Germinal center (tissue), 1 donor: ENCODE results near the gene CREBL2.
"Not testable (repeated sequence)": the region's sequence is repeated elsewhere in the genome, so short reads cannot be mapped to it uniquely, and the experiment has no call there.

Experiments
- DNase-seq: peaks from one replicate; pipeline ENCODE4 v3.0.0; 2012; ENCODE audit warnings: mixed read lengths, low spot score

Gene CREBL2

DNA sequence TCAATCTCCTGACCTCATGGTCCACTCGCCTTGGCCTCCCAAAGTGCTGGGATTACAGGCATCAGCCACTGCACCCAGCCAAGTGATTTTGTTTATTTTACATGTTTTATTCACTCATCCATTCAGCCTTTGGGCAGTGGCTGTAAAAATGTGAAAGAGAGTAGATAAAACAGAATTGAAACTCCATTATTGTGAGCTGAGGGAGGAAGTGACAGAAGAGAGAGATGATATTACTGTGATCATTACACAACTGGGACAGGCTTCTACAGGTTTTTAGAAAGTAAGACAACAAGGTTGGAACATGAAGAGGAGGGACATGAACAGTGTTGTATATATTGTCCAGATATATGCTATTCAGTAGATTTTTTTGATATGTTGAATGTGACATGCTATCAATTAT lies 25.0 kb downstream of the CREBL2 start:
- no peak for DNase-seq

DNA sequence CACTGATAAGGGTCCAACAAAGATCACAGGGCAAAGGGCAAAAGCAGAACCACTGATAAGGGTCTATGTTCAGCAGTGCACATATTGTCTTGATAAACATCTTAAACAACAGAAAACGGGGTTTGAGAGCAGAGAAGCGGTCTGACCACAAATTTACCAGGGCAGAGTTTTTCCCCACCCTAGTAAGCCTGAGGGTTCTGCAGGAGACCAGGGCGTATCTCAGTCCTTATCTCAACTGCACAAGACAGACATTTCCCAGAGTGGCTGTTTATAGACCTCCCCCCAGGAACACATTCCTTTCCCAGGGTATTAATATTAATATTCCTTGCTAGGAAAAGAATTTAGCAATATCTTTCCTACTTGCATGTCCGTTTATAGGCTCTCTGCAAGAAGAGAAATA lies 28.3 kb downstream of the CREBL2 start:
- DNase-seq, result not testable (repeated sequence)

DNA sequence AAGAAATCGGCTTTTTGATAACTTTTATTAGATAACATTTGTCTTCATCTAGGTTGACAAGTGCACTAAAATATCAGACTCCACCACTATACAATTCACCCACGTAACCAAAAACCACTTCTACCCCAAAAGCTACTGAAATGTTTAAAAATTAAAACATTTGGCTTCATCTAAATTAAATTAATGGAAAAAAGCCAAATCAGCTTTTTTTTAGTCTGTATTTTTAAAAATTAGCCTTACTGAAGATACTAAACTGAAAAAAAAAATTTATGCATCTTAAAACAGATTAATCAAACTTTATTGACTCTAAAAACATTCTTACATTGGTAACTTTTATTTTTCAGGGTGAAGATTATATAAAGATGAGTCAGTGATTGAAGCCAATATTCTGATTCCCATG lies 30.0 kb downstream of the CREBL2 start:
- DNase-seq, result no peak

DNA sequence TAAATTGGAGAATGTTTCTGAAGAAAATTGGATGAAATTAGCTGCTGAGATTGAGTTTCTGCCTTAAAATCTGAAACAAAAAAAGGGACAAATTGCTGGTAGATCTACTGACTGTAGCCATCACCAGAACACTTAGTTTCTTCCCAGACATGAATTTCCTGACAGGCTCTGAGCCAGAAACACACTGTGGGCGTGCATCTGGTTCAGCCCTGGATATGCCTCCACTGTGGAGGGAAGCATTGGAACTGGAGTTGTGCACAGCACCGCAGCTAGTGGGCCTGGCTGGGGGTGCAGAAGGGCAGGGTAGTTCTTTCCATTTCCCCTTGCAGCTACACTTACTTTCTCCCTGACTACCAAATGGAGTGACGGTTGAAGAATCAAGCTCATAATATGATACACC lies 31.2 kb downstream of the CREBL2 start:
- no peak for DNase-seq

DNA sequence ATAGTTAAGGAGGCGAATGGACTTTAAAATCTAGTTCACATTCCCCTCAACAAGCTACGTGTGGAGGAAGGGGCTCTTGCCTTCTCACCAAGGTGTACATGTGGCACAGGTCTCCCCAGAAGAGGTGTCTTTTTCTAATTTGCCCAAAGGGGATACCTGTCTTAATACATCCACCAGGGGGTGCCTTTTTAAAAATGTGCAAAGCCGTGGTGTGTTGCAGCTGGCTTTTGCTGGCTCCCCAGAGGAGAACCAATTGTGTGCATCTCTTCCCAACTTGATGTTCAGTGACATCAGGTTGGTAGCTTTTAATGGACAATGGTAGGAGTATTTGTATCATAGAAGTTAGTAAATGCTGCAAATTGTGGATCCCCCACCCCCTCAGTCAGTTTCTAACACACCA lies 33.8 kb downstream of the CREBL2 start:
- peak; percentile 70 for DNase-seq

DNA sequence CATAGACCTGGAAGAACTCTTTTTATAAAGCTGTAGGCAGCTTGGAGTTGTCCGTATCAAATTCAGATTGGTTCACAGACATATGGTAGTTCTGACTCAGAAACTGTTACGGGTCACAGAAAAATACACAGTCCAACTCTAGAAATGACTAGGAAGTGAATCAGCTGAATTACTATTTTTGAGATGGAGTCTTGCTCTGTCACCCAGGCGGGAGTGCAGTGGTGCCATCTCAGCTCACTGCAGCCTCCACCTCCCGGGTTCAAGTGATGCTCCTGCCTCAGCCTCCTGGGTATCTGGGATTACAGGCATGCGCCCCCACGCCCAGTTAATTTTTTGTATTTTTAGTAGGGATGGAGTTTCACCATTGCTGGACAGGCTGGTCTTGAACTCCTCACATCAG lies 34.3 kb downstream of the CREBL2 start:
- DNase-seq, result not testable (repeated sequence)

DNA sequence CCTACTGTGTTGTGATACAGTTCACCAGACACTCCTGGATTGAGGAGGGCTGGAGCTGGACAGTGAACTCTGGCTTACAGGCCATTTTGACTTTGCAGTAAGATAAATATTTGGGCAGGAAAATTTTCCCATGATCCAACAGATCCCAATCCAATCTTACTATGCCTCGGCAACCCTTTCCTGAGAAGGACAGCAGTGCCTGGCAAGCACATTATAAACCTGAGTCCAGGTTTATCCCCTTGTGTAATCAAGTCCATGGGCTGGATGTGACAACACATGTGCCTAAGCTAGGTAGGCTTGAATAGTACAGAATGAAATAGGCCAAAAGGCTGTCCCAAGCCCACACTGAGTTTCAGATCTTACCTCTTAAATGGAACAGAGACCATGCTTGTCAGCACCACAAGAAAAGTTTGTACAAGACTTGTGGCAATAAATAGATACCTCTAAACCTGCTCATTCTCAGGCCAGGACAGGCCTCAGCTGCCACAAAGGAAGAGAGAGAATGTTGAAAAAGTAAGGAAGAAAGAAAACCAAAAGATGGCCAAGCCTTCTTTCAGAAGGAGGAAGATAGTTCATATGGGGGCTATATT lies 34.9 kb downstream of the CREBL2 start:
- DNase-seq, result no peak

DNA sequence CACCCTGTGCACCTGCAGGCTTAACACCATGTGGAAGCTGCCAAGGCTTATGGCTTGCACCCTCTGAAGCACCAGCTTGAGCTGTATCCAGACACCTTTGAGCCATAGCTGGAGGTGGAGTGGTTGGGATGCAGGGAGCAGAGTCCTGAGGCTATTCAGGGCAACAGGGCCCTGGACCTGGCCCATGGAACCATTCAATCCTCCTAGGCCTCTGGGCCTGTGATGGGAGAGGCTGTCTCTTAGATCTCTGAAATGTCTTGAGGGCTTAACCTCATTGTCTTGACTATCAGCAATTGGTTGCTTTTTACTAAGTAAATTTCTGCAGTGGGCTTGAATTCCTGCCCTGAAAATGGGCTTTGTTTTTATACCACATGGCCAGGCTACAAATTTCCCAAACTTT lies 36.6 kb downstream of the CREBL2 start:
- DNase-seq, result no peak

DNA sequence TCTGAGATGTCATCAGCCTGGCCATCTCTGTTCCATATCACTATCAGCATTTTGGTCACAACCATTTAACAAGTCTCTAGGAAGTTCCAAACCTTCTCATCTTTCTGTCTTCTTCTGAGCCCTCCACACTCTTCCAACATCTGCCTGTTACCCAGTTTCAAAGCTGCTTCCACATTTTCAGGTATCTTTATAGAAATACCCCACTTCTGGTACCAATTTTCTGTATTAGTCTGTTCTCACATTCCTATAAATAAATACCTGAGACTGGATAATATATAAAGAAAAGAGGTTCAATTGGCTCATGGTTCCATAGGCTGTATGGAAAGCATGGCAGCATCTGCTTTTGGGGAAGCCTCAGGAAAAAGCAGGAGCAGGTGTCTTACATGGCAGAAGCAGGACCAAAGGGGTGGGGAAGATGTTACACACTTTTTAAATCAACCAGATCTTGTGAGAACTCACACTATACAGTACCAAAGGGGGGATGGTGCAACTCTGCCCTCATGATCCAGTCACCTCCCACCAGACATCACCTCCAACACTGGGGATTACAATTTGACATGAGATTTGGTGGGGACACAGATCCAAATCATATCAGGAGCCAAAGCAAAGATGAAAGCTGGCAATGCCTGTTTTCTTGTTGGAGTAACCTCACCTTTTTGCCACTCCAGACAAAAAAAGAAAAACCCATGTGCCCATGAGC lies 37.4 kb downstream of the CREBL2 start:
- DNase-seq, result no peak

DNA sequence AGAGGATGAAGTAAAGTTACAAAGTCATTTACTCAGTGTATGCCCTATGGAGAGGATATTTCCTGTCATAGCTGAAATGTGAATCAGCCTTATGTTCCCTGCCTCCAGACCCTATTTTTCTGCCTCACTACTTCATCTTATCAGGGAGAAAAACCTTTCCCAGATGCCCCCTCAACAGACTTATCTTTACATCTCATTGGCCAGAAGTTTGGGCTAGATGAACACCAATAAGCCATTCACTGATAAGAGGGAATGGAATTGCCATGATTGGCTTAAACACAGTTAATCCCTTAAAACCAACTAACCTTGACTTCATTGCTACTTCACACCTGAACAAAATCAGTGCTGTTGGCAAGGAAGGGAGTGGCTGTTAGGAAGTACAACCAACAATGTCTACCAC lies 40.1 kb downstream of the CREBL2 start:
- no peak for DNase-seq

DNA sequence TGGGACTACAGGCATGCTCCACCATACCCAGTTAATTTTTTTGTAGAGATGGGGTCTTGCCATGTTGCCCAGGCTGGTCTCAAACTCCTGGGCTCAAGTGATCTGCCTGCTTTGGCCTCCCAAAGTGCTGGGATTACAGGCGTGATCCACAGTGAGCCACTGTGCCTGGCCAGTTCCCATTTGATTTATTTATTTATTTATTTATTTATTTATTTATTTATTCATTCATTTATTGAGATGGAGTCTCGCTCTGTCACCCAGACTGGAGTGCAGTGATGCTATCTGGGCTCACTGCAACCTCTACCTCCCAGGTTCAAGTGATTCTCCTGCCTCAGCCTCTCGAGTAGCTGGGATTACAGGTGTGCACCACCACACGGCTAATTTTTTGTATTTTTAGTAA lies 41.0 kb downstream of the CREBL2 start:
- DNase-seq, result not testable (repeated sequence)

DNA sequence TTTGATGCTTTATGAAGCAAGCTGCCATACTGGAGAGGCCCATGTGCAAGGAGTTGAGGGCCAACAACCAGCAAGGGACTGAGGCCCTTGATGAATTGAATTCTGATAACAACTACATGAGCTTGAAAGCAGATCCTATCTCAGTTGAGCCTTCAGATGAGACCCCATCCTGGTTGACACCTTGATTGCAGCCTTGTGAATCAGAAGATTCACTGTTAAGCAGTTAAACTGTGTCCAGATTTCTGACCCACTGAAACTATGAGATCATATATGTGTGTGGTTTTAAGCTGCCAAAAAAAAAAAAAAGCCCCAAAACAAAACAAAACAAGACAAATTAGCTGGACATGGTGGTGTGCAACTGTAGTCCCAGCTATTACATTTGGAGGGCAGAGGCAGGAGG lies 42.2 kb downstream of the CREBL2 start:
- DNase-seq, result no peak

DNA sequence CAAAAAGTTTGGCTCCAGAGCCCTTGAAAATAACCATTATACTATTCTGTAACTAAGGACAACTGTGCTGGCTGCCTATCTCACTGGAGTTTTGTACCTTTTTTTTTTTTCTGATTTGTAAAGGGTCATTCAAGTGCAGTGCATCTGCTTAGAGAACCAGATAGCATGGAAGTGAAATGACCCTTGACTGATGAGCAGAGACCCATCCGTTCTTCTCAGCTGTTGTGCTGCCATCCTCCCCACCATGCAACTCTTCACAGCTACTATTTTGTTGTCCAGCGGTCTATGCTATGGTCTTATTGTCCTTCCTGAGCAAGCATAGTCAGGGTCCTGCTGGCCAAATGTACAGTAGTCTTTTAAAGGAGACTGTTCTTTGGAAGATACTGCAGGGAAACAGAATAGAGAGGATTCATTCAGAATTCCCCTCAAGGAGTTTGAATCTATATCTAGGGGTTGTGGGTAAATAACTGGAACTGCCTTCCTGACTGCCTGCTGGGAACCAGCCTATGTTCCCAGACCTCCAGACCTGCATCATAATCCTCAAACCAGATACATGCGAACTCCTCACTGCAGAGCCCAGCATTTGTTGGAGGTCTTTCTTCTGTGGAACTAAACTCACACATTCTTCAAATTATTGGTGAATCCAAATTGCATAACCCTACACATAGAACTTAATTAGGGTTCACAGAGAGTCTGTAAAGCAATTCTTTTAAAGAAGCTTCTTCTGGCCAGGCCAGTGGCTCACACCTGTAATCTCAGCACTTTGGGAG lies 43.2 kb downstream of the CREBL2 start:
- DNase-seq, result no peak

DNA sequence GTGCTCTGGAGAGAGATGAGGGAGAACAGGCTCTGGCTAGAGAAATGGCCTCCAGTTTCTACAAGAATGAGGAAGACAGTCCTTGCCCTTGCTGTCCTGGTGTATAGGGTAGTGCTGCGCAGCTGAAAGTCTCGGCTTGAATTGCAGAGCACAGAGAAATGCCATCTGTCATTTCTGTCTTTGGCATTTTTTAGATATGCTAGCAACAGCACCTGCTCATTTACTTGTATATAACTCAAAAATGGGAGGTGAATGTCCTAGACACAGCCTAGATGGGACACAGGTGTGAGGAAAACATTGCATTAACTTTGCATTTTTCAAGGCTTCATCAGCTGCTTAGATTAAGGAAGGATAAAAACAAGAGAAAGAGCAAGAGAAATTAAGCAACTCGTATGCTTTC lies 48.5 kb downstream of the CREBL2 start:
- DNase-seq, result no peak

DNA sequence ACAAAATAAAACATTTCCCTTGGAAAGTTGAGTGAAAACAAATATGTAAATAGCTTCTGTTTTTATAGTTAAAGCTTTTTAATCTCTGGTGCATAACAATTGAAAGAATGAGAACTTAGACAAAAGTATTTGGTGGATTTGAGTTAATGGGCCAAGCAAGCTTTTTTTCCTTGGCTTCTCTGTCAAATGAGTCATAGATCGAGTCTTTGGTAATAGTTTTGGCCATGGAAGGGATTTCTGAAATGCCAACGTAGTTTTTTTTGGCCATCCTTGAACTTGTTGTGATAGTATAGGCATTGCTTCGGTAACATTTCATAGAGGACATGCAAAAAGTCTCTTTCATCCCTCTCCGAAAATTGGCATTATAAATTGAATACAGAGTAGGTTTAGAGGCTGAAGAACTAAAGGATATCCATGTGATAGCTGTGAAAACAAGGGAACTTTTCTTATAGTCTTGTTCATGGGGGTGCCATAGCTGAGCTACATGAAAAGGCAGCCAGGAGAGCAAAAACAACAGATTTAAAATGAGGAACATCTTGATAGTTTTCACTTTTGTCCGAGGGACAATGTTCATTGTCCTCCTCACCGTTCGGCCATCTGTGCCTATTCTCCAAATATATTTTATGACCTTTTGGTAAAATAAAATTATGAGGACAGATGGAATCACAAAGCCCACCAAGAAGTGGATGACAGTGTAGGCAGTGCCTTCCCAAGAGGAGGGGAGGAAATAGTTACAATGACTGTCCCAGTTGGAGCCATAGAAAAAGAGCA lies 49.6 kb downstream of the CREBL2 start:
- DNase-seq, result no peak

DNA sequence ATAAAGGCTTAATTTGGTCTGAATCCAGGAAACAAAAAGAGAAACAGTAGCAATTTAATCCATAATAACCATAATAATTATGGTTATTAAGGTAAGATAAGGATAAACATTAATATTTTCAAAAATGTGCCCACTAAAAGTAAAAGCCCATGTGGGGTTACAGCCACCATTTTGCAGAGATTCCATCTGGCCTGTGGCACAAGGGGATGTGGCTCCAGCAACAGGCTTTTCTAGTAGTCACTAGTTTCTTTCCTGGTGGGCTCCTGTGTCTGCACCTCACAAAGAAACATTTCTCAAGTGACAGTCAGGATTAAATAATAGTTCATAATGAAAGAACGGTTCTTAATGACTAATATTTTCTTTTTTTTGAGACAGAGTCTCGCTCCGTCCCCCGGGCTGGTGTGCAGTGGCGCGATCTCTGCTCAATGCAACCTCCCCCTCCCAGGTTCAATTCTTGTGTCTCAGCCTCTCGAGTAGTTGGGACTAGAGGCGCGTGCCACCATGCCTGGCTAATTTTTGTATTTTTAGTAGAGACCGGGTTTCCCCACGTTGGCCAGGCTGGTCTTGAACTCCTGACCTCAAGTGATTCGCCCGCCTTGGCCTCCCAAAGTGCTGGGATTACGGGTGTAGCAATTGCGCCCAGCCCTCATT lies 52.1 kb downstream of the CREBL2 start:
- no peak for DNase-seq

DNA sequence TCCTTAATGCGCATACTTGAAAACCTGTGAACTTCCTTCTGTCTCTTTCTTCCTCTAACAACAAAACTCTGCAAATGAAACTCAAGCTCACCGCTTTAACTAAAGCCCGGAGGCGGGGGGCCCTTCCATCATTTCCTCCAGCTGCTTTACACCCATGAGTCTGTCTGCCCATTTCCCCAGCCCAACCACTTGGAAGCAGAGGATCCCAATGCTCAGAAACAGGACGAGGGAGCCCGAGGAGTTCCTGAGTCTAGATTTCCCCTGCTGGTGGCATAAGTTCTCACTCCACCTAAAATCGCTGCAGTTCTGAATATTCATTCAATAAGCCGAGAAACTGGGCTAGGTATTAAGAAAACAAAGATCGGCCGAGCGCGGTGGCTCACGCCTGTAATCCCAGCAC lies 53.5 kb downstream of the CREBL2 start:
- no peak for DNase-seq

DNA sequence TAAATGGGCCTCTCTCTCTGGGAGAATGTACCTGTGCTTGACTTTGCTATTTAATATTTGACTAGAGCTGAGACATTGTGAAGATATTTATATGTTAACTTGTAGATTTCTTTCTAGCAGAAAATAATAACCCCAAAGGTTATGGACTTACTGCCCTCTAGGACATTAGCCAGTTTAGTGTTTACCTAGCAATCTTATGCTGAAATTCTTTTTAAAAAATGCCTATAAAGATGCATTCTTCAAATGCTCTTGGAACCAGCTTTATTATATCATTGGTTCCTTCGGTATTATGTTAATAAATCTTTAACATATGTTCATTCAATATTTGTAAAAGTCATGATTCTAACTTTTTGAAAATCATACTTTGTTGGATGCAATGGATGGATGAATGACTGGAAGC lies 56.3 kb downstream of the CREBL2 start:
- DNase-seq, result no peak

DNA sequence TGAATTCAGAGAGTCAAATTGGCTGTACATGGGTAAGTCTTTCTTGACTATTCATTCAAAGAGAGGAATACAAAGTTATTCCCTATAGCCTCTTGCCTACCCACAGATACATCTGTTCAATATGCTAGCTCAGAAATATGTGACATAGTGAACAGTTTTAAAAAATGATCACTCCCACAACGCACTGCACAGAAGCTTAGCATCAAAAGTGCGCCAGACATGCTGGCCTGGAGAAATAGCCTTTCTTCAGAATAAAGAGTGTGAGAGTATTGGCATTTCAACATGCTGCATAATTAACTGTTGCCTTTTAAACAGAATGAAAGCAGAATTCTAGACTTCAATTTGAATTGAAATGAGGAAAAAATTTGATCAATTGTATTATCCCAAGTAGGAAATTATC lies 57.3 kb downstream of the CREBL2 start:
- DNase-seq, result no peak

DNA sequence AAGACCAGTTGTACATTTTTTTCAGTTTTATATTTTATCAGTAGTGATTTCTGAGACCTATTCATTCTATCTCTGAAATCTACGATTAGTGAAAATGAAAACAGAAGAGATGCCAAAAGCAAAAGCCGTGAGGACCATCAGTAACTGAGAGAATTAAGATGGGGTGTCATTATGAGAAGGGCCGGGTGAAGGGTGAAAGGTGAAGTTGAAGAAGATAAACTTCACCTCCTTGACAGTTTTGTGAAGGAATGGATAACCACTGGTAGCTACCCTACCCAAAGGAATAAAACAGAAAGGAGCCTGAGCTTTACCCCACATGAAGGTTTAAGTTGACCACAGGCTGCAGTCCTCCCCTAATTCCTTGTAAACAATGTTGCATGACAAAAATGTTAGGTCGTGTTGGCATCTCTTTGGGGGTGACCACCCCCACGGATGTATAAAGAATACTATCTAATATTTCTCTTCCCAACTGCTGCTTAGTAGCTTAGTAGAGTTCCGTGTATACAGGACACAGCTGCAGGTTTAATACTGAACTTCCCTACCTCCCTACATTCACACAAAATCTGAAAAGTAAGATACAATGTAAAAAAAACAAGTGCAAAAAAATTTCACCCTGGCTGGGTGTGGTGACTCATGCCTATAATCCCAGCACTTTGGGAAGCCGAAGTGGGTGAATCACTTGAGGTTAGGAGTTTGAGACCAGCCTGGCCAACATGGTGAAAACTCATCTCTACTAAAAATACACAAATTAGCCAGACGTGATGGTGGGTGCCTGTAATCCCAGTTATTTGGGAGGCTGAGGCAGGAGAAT lies 60.4 kb downstream of the CREBL2 start:
- DNase-seq, result no peak

DNA sequence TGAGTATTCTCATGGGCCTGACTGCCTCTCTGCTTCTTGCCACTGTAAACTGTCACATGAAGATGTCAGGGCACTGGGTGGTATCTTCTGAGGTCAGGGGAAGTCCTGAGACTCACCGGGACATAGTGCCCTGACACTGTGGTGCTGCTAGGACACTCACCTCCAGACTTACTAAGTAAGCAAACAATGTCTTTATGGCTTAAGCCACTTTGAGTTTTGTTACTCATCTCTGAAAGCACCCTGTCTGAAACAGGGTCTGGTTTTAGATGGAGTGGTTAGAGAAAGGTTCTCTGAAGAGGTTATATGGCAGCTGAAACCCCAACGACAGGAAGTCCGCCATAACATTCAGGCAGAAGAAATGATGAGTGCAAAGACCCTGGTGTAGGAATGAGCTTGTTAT lies 61.6 kb downstream of the CREBL2 start:
- DNase-seq, result no peak
